ENCODE data around the gene BAHCC1.

Gene BAHCC1

GRCh38 chr17:81443269-81443668, 48.0 kb downstream of the BAHCC1 start:
- no peak for DNase-seq (ENCODE audit: low read depth in 3 of 3)

- no peak for DNase-seq (ENCODE audit: low read depth in 3 of 3)
Observed at GRCh38 chr17:81444610-81445339, 49.5 kb downstream of the BAHCC1 start.

GRCh38 chr17:81445642-81446503, 50.6 kb downstream of the BAHCC1 start:
- DNase-seq (ENCODE audit: low read depth in 3 of 3): no peak

- no peak for DNase-seq (ENCODE audit: low read depth in 3 of 3)
Observed at GRCh38 chr17:81447331-81447933, 52.2 kb downstream of the BAHCC1 start.

GRCh38 chr17:81448442-81448841, 53.2 kb downstream of the BAHCC1 start:
- DNase-seq (ENCODE audit: low read depth in 3 of 3): no peak

GRCh38 chr17:81448950-81449349, 53.7 kb downstream of the BAHCC1 start:
- DNase-seq (ENCODE audit: low read depth in 3 of 3): no peak

- no peak for DNase-seq (ENCODE audit: low read depth in 3 of 3)
Observed at GRCh38 chr17:81449351-81449750, 54.1 kb downstream of the BAHCC1 start.

- DNase-seq (ENCODE audit: low read depth in 3 of 3): no peak
Observed at GRCh38 chr17:81451823-81452222, 56.6 kb downstream of the BAHCC1 start.

GRCh38 chr17:81452551-81452950, 57.3 kb downstream of the BAHCC1 start:
- no peak for DNase-seq (ENCODE audit: low read depth in 3 of 3)

GRCh38 chr17:81453076-81453475, 57.8 kb downstream of the BAHCC1 start:
- no peak for DNase-seq (ENCODE audit: low read depth in 3 of 3)

- no peak for DNase-seq (ENCODE audit: low read depth in 3 of 3)
Observed at GRCh38 chr17:81453712-81454111, 58.5 kb downstream of the BAHCC1 start.

GRCh38 chr17:81454473-81454872, 59.2 kb downstream of the BAHCC1 start:
- no peak for DNase-seq (ENCODE audit: low read depth in 3 of 3)

- DNase-seq (ENCODE audit: low read depth in 3 of 3): no peak
Observed at GRCh38 chr17:81455387-81455786, 60.1 kb downstream of the BAHCC1 start.

GRCh38 chr17:81456091-81456490, 60.8 kb downstream of the BAHCC1 start:
- DNase-seq (ENCODE audit: low read depth in 3 of 3): no peak

GRCh38 chr17:81456798-81457197, 61.5 kb downstream of the BAHCC1 start:
- DNase-seq (ENCODE audit: low read depth in 3 of 3): no peak

GRCh38 chr17:81457401-81457800, 62.1 kb downstream of the BAHCC1 start:
- no peak for DNase-seq (ENCODE audit: low read depth in 3 of 3)

- DNase-seq (ENCODE audit: low read depth in 3 of 3): no peak
Observed at GRCh38 chr17:81457917-81458555, 62.8 kb downstream of the BAHCC1 start.

GRCh38 chr17:81458628-81459027, 63.4 kb downstream of the BAHCC1 start:
- DNase-seq (ENCODE audit: low read depth in 3 of 3): no peak

GRCh38 chr17:81459224-81459623, 64.0 kb downstream of the BAHCC1 start:
- DNase-seq (ENCODE audit: low read depth in 3 of 3): no peak

- no peak for DNase-seq (ENCODE audit: low read depth in 3 of 3)
Observed at GRCh38 chr17:81459864-81460263, 64.6 kb downstream of the BAHCC1 start.

GRCh38 chr17:81460856-81461460, 65.7 kb downstream of the BAHCC1 start:
- DNase-seq (ENCODE audit: low read depth in 3 of 3): no peak
